ENCODE data around the gene MAP2K2.

GRCh38 chr19:4149518-4150288, 25.8 kb upstream of the MAP2K2 start:
- no peak for TF ChIP-seq CTCF (IDR thresholded peaks at IDR 0.05; ENCODE audit: low read depth, low read length)
- TF ChIP-seq EZH2phosphoT487 (IDR thresholded peaks at IDR 0.05; ENCODE audit: low read depth), result no peak

All from OCI-LY3 (cell line).